GM19023 (cell line): ENCODE results near the gene SLC9A8.
"Not testable (repeated sequence)": the region's sequence is repeated elsewhere in the genome, so short reads cannot be mapped to it uniquely, and the experiment has no call there.

ENCODE experiments used
- ATAC-seq: cut with Tn5 transposase; IDR thresholded peaks from one replicate; pipeline ENCODE4 v1.9.1; 2021; ENCODE audit warnings: mild to moderate bottlenecking, moderate library complexity; ENCODE audit not compliant: unreplicated experiment

SLC9A8 gene

DNA sequence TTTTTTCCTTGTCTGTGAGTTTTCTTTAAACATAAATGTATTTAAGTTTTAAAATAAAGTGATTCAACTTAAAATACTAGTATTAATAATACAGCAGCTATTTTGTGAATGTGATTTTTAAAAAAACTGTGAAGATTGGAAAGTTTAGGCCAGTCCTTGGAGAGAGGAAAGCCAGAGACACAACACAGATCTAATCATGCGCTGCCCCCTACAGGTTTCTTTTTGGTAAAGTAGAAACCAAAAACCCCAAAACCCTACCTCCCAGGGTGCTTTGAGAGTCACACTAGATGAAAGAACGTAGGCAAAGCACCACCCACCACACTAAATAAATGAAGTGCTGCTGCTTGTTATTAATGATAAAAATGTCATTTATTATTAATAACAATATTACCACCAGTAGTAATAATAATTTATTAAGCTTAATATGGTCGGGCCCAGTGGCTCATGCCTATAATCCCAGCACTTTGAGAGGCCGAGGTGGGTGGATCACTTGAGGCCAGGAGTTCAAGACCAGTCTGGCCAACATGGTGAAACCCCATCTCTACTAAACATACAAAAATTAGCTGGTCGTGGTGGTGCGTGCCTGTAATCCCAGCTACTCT, 33.7 kb downstream of the SLC9A8 start:
- no peak for ATAC-seq

GRCh38 chr20:49850463-49851230, 38.0 kb downstream of the SLC9A8 start:
- ATAC-seq: no peak

GRCh38 chr20:49851231-49851705, 38.6 kb downstream of the SLC9A8 start:
- no peak for ATAC-seq

- ATAC-seq: no peak
Observed at GRCh38 chr20:49851991-49852390, 39.4 kb downstream of the SLC9A8 start.

- no peak for ATAC-seq
Observed at GRCh38 chr20:49852522-49853080, 40.0 kb downstream of the SLC9A8 start.

DNA sequence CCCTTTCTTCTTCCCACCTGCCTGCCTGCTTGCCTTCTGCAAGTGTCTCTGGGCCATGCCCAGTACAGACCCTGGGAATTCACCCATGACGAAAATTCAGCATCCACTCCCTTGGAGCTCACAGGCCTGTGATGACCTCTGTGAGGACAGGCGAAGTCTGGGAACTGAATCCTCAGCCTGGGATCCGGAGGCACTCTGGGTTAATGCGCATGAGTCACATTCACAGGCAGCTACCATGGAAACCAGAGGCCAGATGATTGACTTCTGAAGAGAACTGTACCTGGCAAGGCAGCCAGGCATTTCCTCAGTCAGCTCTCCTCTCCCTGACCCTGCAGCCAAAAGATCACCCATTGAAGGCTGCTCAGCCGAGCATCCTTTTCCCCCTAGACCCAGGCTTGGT, 41.0 kb downstream of the SLC9A8 start:
- no peak for ATAC-seq

DNA sequence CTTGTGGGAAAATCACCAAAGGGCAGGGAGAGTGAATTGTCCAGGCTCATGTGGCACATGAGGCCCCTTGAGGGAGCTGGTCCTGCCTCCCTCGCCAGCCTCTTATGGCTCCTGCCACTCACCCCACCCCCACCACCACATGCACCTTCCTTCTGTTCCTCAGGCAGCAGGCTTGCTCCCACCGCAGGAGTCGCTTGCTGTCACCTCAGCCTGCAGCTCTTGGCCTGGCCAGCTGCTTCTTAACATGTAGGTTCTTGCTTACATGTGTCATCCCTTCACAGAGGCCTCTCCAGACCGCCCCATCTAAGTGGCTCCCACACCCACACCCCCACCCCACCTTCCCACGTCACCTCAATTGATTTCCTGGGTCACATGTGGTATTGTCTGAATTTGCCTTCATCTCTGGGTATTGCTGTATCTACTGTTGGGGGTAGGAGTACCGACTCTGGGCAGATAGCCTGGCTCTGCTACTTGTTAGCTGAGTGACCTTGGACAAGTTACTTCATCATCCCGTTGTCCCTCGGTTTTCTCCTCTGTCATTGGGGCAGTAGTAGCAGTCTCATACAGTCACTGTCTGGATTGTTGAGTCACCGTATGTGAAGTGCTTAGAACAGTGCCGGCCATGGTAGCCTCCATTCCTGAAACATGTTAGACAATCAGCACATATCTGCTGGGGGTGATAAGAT, 41.7 kb downstream of the SLC9A8 start:
- ATAC-seq: no peak

GRCh38 chr20:49856904-49857303, 44.3 kb downstream of the SLC9A8 start:
- no peak for ATAC-seq

DNA sequence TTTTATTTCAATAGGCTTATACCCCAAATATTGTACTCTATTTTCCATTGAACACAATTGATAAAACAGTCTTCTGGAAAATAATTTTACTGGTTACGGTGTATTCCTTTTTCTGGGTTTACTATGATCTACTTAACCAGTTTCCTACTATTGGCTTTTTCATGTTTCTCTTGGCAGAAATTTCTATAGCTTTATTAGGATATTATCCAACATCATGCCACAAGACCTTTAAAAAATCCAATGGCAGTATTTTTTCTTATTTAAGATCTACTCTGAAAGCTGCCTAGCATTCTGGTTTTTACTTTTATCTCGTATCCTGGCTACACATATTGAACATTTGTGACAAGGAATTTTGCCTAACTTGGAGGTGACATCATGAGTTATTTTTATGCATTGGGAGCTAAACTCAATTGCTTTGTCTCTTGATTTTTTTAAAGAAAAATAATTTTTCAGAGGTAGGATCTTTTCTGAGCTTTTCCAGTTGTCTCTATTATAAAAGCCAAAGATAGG, 45.5 kb downstream of the SLC9A8 start:
- ATAC-seq: no peak

- ATAC-seq: no peak
Observed at GRCh38 chr20:49859011-49859410, 46.4 kb downstream of the SLC9A8 start.

DNA sequence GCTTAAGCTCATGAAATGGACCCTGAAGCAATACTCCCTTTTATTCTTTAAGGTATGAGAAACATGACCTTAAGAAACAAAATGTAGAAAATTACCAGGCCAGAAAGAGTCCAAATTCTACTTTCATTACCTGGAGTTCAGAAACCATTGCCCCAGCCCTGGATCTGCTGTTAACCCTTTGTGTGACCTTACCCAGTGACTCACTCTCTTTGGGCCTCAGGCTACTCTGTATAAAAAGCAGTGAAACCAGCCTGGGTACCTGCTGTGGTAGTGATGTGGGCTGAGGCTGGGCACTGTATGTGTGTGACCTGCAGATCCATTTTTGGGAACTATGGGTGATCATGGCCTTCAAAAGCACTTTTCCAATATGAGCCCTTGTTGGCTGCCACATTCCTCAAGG, 47.2 kb downstream of the SLC9A8 start:
- no peak for ATAC-seq

GRCh38 chr20:49861232-49861631, 48.6 kb downstream of the SLC9A8 start:
- not testable (repeated sequence) for ATAC-seq

GRCh38 chr20:49862607-49863200, 50.1 kb downstream of the SLC9A8 start:
- ATAC-seq: no peak

DNA sequence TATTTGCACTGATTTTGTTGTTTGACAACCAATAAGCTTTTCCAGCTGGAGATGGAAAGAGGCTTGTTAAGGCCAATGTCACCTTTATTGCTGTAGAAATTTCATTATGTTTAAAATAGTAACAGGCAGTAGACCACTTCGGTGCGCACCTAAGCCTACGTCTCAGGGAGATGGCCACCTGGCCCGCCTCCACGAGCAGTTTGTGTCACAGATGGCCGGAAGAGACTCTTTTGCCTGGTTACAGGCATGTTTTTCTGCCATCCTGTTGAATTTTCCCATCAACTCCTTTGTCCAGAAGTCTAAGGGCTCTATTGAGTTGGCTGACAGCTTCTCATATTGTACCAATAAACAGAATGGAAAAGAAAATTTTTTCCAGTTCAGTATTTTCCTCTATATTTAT, 51.0 kb downstream of the SLC9A8 start:
- ATAC-seq: no peak

GRCh38 chr20:49865559-49865958, 52.9 kb downstream of the SLC9A8 start:
- ATAC-seq: no peak

- no peak for ATAC-seq
Observed at GRCh38 chr20:49866051-49866450, 53.4 kb downstream of the SLC9A8 start.

GRCh38 chr20:49867453-49868215, 55.0 kb downstream of the SLC9A8 start:
- ATAC-seq: no peak

DNA sequence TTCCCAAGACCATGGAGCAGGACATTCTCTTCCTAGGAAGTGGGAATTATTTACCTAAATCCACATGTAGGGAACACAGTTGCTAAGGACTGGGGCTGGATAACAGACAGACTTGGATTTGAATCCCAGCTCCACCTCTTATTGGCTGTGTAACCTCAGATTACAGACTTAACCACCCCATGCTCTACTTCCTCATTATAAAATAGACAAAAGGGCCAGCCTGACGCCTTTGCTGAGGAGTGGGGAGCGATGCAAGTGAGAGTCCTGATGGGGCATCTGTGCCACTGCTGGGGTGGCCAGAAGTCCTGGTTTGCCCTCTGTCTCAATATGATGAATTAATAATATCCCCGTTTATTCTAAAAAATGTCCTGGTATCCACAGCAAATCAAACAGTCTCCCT, 55.9 kb downstream of the SLC9A8 start:
- ATAC-seq: no peak

DNA sequence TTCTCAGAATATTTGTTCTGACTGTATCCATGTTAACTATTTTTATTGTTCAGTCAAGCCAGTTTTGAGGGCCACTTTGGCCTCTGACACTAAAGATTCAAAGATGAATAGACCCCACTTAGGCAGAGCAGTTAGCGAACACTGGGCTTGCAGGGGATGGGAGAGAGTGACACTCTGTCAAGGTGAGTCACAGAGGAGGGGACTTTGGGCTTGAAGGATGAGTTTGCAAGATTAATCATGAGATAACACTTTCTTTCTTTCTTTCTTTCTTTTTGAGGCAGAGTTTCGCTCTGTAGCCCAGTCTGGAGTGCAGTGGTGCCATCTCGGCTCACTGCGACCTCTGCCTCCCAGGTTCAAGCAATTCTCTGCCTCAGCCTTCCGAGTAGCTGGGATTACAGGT, 56.3 kb downstream of the SLC9A8 start:
- ATAC-seq: no peak

GRCh38 chr20:49870261-49870660, 57.6 kb downstream of the SLC9A8 start:
- no peak for ATAC-seq
